WERI-Rb-1 (cell line): Measurements from ENCODE around the gene STARD8.
"Not testable (repeated sequence)": the region's sequence is repeated elsewhere in the genome, so short reads cannot be mapped to it uniquely, and the experiment has no call there.

Source experiments
- DNase-seq: peaks from one replicate; pipeline ENCODE4 v3.0.0-alpha.2; 2020
- H3K27ac ChIP-seq: fragments of 250-450 bp; sonication (Bioruptor Pico); 2 replicates; pipeline ENCODE4 v1.5.1; 2020; ENCODE audit warnings: mild to moderate bottlenecking, moderate library complexity
- H3K27me3 ChIP-seq: fragments of 250-450 bp; sonication (Bioruptor Pico); 2 replicates; pipeline ENCODE4 v1.5.1; 2021; ENCODE audit warnings: mild to moderate bottlenecking, low read depth, moderate library complexity; ENCODE audit not compliant: insufficient read depth, severe bottlenecking
- H3K36me3 ChIP-seq: fragments of 250-450 bp; sonication (Bioruptor Pico); 2 replicates; pipeline ENCODE4 v1.5.1; 2020; ENCODE audit warnings: mild to moderate bottlenecking, moderate library complexity
- H3K4me3 ChIP-seq: 2 replicates; pipeline ENCODE4 v1.5.1; 2011; ENCODE audit warnings: low read depth, mild to moderate bottlenecking, control low read depth, low read length
- H3K9me3 ChIP-seq: fragments of 250-450 bp; sonication (Bioruptor Pico); 2 replicates; pipeline ENCODE4 v1.5.1; 2021; ENCODE audit warnings: mild to moderate bottlenecking, moderate library complexity; ENCODE audit not compliant: severe bottlenecking
- TF ChIP-seq, protein P1 (sequence below): IDR thresholded peaks from 2 replicates; pipeline ENCODE4 v1.5.1; 2011; ENCODE audit warnings: low read depth, mild to moderate bottlenecking, control low read depth, inconsistent platforms, low read length

STARD8 gene

DNA sequence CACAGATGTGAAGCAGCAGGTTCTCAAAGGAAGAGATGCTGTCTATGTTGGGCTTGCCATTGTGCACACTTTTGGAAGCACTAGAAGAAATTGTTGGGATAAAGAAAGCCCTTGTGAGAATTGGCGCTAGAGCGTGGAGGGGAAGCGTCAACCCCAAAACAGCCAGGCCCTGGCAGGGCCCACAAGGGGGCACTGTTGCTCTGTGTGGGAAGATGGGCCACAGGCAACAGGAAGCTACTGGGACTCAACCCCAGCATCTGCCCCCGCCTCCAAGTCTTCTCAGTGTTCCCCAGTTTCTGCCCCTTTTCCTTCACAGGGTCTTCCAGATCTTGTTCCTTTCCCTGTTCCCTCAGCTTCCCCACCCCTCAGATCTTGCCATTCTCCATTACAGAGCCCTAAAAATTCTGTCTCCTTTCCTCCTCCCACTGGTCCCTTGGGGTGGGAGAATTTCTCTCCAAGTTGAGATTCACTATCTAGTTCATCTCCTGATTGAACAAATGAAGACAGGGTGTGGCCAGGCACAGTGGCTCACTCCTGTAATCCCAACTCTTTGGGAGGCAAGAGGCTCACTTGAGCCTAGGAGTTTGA is 85.5 kb downstream of the STARD8 start:
- no peaks in the 10 kb centered on the region for H3K36me3 ChIP-seq
- TF ChIP-seq, protein P1, sequence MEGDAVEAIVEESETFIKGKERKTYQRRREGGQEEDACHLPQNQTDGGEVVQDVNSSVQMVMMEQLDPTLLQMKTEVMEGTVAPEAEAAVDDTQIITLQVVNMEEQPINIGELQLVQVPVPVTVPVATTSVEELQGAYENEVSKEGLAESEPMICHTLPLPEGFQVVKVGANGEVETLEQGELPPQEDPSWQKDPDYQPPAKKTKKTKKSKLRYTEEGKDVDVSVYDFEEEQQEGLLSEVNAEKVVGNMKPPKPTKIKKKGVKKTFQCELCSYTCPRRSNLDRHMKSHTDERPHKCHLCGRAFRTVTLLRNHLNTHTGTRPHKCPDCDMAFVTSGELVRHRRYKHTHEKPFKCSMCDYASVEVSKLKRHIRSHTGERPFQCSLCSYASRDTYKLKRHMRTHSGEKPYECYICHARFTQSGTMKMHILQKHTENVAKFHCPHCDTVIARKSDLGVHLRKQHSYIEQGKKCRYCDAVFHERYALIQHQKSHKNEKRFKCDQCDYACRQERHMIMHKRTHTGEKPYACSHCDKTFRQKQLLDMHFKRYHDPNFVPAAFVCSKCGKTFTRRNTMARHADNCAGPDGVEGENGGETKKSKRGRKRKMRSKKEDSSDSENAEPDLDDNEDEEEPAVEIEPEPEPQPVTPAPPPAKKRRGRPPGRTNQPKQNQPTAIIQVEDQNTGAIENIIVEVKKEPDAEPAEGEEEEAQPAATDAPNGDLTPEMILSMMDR: peak; percentile 92
- H3K9me3 ChIP-seq: no peaks in the 10 kb centered on the region
- peaks cover 15% of the 10 kb centered on the region for H3K27me3 ChIP-seq
- H3K4me3 ChIP-seq: no peak overlapping the region
- peak; percentile 60 for DNase-seq
- H3K27ac ChIP-seq: no peak overlapping the region

DNA sequence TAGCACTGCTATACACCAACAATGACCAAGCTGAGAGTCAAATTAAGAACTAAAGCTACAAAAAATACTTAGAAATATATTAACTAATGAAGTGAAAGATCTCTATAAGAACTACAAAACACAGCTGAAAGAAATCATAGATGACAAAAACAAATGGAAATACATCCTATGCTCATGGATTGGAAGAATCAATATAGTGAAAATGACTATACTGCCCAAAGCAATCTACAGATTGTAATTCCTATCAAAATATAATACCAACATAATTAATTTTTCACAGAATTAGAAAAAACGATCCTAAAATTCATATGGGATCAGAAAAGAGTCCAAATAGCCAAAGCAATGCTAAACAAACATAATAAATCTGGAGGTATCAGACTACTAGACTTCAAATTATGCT is 87.8 kb downstream of the STARD8 start:
- no peaks in the 10 kb centered on the region for H3K36me3 ChIP-seq
- TF ChIP-seq, protein P1: no peak
- peaks cover 15% of the 10 kb centered on the region for H3K27me3 ChIP-seq
- H3K9me3 ChIP-seq: no peaks in the 10 kb centered on the region
- no peak overlapping the region for H3K27ac ChIP-seq
- no peak overlapping the region for H3K4me3 ChIP-seq
- DNase-seq: no peak

DNA sequence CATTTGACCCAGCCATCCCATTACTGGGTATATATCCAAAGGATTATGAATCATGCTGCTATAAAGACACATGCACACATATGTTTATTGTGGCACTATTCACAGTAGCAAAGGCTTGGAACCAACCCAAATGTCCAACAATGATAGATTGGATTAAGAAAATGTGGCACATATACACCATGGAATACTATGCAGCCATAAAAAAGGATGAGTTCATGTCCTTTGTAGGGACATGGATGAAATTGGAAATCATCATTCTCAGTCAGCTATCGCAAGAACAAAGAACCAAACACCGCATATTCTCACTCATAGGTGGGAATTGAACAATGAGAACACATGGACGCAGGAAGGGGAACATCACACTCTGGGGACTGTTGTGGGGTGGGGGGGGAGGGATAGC is 94.4 kb downstream of the STARD8 start:
- not testable (repeated sequence) for DNase-seq, H3K27ac ChIP-seq, H3K4me3 ChIP-seq, H3K36me3 ChIP-seq, H3K9me3 ChIP-seq
- peaks cover 10% of the 10 kb centered on the region for H3K27me3 ChIP-seq

DNA sequence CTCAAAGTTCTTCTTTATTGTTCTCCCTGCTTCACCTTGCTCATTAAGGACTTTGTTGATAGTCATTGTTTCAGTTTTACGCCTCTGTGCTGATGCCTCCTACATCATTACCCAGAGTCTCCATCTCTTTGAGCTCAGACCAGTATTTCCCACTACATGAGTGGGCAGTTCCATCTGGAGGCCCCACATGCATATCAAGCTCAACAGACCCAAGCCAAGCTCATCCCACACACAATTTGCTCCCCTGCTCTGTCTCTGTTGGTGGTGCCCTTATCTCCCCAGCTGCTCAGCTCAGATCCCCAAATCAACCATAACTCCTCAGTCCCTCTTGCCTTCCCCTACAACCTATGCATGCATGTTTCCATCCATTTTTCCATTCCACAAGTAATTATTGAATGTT is 96.3 kb downstream of the STARD8 start:
- TF ChIP-seq, protein P1: no peak
- DNase-seq: no peak

DNA sequence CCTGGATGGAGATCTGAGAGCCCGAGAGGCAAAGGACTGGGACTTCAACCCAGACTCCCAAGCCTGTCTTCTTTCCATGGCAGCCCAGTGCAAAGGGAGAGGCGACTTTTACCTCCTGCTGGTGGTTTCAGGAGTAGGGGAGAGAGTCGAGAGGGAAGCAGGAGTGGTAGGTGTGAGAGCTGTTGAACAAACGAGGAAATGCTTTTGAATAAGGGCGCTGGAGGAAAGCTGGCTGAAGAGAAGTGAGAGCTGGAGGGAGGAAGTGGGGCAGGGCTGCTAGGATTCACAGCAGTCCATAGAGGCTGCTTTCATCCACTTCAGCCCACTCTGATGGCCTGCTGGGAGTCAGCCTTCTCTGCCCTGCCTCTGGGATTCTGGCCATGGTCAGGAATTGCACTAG is 99.5 kb downstream of the STARD8 start:
- Histone ChIP-seq H3K27me3 (peaks cover 32% of the 10 kb centered on the region), H3K27ac (no peak overlapping the region), H3K36me3 (no peaks in the 10 kb centered on the region), H3K4me3 (no peak overlapping the region), H3K9me3 (no peaks in the 10 kb centered on the region)
- TF ChIP-seq, protein P1: no peak
- no peak for DNase-seq

More for the DNA sequence above, 96.3 kb downstream of the STARD8 start:
- Histone ChIP-seq H3K9me3 (no peaks in the 10 kb centered on the region), H3K36me3 (no peaks in the 10 kb centered on the region), H3K27me3 (peaks cover 16% of the 10 kb centered on the region), H3K27ac (no peak overlapping the region), H3K4me3 (no peak overlapping the region)

GRCh38 chrX:68748030-68748429 is 100.6 kb downstream of the STARD8 start:
- H3K27ac ChIP-seq: no peak overlapping the region
- DNase-seq: no peak
- no peaks in the 10 kb centered on the region for H3K9me3 ChIP-seq
- peaks cover 41% of the 10 kb centered on the region for H3K27me3 ChIP-seq
- TF ChIP-seq, protein P1: no peak
- no peak overlapping the region for H3K4me3 ChIP-seq
- no peaks in the 10 kb centered on the region for H3K36me3 ChIP-seq
